IMR-90 (cell line): ENCODE measurements around the gene S100A3. TPM values are rescaled to one million over a fixed set of nuclear protein-coding genes. Genes with fewer than 3 reads are reported as not detected.
"Not testable (repeated sequence)": the region's sequence is repeated elsewhere in the genome, so short reads cannot be mapped to it uniquely, and the experiment has no call there.

ENCODE experiments used
- ATAC-seq: fragments of 200-7000 bp; cut with Tn5 transposase; 2 replicates; pipeline ENCODE4 v1.9.1; 2020; ENCODE audit warnings: low read depth, mild to moderate bottlenecking, moderate library complexity
- BruUV-seq: library from RNA; stranded (reverse); fragments of 400-500 nt; replicated peaks from 2 replicates; lab custom pipeline; 2021; lab: Mats Ljungman, UMichigan
- CTCF ChIA-PET: fragments of 300-600 bp; formaldehyde crosslinking; extraction: SDS; loops from one replicate; lab custom pipeline; 2021; ENCODE audit warnings: antibody characterized with exemption; lab: Yijun Ruan, JAX
- POLR2A ChIA-PET: fragments of 300-600 bp; sonication (Branson Sonifier 250); formaldehyde crosslinking; loops from one replicate; lab custom pipeline; 2022; ENCODE audit warnings: antibody characterized with exemption; ENCODE audit not compliant: unreplicated experiment; lab: Charles Lee
- DNase-seq: peaks from one replicate; pipeline ENCODE4 v3.0.0; 2013
- H2AFZ ChIP-seq: replicated peaks from 2 replicates; pipeline ENCODE3; 2013; ENCODE audit warnings: low read length, mild to moderate bottlenecking; ENCODE audit not compliant: poor library complexity
- H2AK5ac ChIP-seq: 2 replicates; pipeline ENCODE4 v1.6.1; 2013; ENCODE audit warnings: low read depth, low read length, inconsistent platforms
- H2AK9ac ChIP-seq: replicated peaks from 2 replicates; pipeline ENCODE3; 2013; ENCODE audit warnings: mild to moderate bottlenecking, low read depth, low read length, moderate library complexity; ENCODE audit not compliant: poor library complexity
- H2BK120ac ChIP-seq: 2 replicates; pipeline ENCODE4 v1.6.1; 2013; ENCODE audit warnings: low read depth, low read length, inconsistent platforms
- H2BK15ac ChIP-seq: 3 replicates; pipeline ENCODE4 v1.6.1; 2013; ENCODE audit warnings: low read depth, low read length, inconsistent platforms
- H2BK20ac ChIP-seq: 2 replicates; pipeline ENCODE4 v1.6.1; 2013; ENCODE audit warnings: low read depth, mild to moderate bottlenecking, inconsistent platforms, low read length, moderate library complexity
- H2BK5ac ChIP-seq: 2 replicates; pipeline ENCODE4 v1.6.1; 2013; ENCODE audit warnings: mild to moderate bottlenecking, low read depth, low read length, inconsistent platforms; ENCODE audit not compliant: poor library complexity, severe bottlenecking
- H3K14ac ChIP-seq: replicated peaks from 2 replicates; pipeline ENCODE4 v1.6.1; 2013; ENCODE audit warnings: low read depth, low read length, inconsistent platforms
- H3K18ac ChIP-seq: 2 replicates; pipeline ENCODE4 v1.6.1; 2013; ENCODE audit warnings: low read depth, low read length, control low read depth
- H3K23ac ChIP-seq: 2 replicates; pipeline ENCODE4 v1.6.1; 2013; ENCODE audit warnings: low read depth, low read length, inconsistent platforms
- H3K27ac ChIP-seq: 2 replicates; pipeline ENCODE4 v1.5.1; 2013; ENCODE audit warnings: mild to moderate bottlenecking, control low read depth, low read length; ENCODE audit not compliant: insufficient read depth
- H3K27me3 ChIP-seq: 2 replicates; pipeline ENCODE4 v1.6.1; 2013; ENCODE audit warnings: low read length; ENCODE audit not compliant: control insufficient read depth, insufficient read depth
- H3K36me3 ChIP-seq: 2 replicates; pipeline ENCODE4 v1.6.1; 2013; ENCODE audit warnings: low read length, mixed read lengths; ENCODE audit not compliant: control insufficient read depth, insufficient read depth
- H3K4ac ChIP-seq: 2 replicates; pipeline ENCODE4 v1.6.1; 2013; ENCODE audit warnings: low read depth, low read length, inconsistent platforms
- H3K4me1 ChIP-seq: 2 replicates; pipeline ENCODE4 v1.6.1; 2013; ENCODE audit warnings: low read length, mixed read lengths; ENCODE audit not compliant: control insufficient read depth, insufficient read depth
- H3K4me2 ChIP-seq: 2 replicates; pipeline ENCODE4 v1.6.1; 2013; ENCODE audit warnings: low read depth, mild to moderate bottlenecking, control low read depth, low read length, moderate library complexity
- H3K4me3 ChIP-seq: 2 replicates; pipeline ENCODE4 v1.5.1; 2013; ENCODE audit warnings: low read depth, mild to moderate bottlenecking, control low read depth, low read length, moderate library complexity; ENCODE audit not compliant: insufficient read depth
- H3K56ac ChIP-seq: 2 replicates; pipeline ENCODE4 v1.6.1; 2013; ENCODE audit warnings: low read length, inconsistent platforms; ENCODE audit not compliant: insufficient read depth; ENCODE audit errors: extremely low read depth
- H3K79me1 ChIP-seq, 2 experiments: 2 replicates each; pipeline ENCODE4 v1.6.1; 2013; ENCODE audit warnings: low read length in 2 of 2, inconsistent platforms in 1 of 2, low read depth in 1 of 2
- H3K9ac ChIP-seq: 2 replicates; pipeline ENCODE4 v1.6.1; 2013; ENCODE audit warnings: low read depth, low read length, control low read depth
- H3K9me1 ChIP-seq: 2 replicates; pipeline ENCODE4 v1.6.1; 2013; ENCODE audit warnings: low read length, inconsistent platforms; ENCODE audit not compliant: insufficient read depth
- H3K9me3 ChIP-seq: 2 replicates; pipeline ENCODE4 v1.6.1; 2013; ENCODE audit warnings: low read length; ENCODE audit not compliant: control insufficient read depth, insufficient read depth
- H4K20me1 ChIP-seq: 2 replicates; pipeline ENCODE4 v1.6.1; 2013; ENCODE audit warnings: low read length, inconsistent platforms; ENCODE audit not compliant: insufficient read depth
- H4K5ac ChIP-seq: 2 replicates; pipeline ENCODE4 v1.6.1; 2013; ENCODE audit warnings: mild to moderate bottlenecking, low read depth, low read length, control low read depth
- H4K8ac ChIP-seq, 2 experiments: 2 replicates each; pipeline ENCODE4 v1.6.1; 2013; ENCODE audit warnings: low read depth in 2 of 2, low read length in 2 of 2, control low read depth in 1 of 2, inconsistent platforms in 1 of 2
- H4K91ac ChIP-seq: 2 replicates; pipeline ENCODE4 v1.6.1; 2013; ENCODE audit warnings: low read depth, low read length, inconsistent platforms; ENCODE audit not compliant: insufficient read depth
- WGBS, 2 experiments: methylation state at CpG; one replicate each; pipeline versions ENCODE4 v1.1.5 to v1.1.7; 2013; ENCODE audit warnings: missing lambda C conversion rate in 2 of 2; ENCODE audit not compliant: insufficient read length in 1 of 2; ENCODE audit errors: extremely low coverage in 2 of 2; 5-methylcytosine and 5-hydroxymethylcytosine counted together
- dilution Hi-C: fragments of 300-500 bp; cut with HindIII; formaldehyde crosslinking; loops from one replicate; pipeline ENCODE4 v1.14.3; 2018; ENCODE audit warnings: low sequenced_read_pairs; ENCODE audit not compliant: unreplicated experiment
- in situ Hi-C: fragments of 300-500 bp; cut with MboI; formaldehyde crosslinking; loops from 3 replicates; pipeline ENCODE4 v1.14.3; 2019; ENCODE audit warnings: low sequenced_read_pairs, inconsistent platforms, mixed read lengths
- intact Hi-C: fragments of 100-400 bp; cut with micrococcal nuclease; formaldehyde crosslinking; loops from 2 replicates; pipeline ENCODE4 v1.10.0; 2022
- polyA plus RNA-seq, 3 experiments: library from polyadenylated mRNA; depleted of rRNA; stranded (reverse); fragments of >200 nt; gene quantifications; 2 replicates each; pipeline ENCODE4 v1.2.3, GENCODE V29; 2012; ENCODE audit warnings: low replicate concordance in 1 of 3
- total RNA-seq: library from RNA; depleted of rRNA; stranded (reverse); fragments of >200 nt; gene quantifications from 2 replicates; pipeline ENCODE4 v1.2.3, GENCODE V29; 2012

The S100A3 gene
- total and polyA plus RNA-seq, 2 of the 4 experiments (the other 2 are of a cell fraction): 2.9 to 4.5 TPM

DNA sequence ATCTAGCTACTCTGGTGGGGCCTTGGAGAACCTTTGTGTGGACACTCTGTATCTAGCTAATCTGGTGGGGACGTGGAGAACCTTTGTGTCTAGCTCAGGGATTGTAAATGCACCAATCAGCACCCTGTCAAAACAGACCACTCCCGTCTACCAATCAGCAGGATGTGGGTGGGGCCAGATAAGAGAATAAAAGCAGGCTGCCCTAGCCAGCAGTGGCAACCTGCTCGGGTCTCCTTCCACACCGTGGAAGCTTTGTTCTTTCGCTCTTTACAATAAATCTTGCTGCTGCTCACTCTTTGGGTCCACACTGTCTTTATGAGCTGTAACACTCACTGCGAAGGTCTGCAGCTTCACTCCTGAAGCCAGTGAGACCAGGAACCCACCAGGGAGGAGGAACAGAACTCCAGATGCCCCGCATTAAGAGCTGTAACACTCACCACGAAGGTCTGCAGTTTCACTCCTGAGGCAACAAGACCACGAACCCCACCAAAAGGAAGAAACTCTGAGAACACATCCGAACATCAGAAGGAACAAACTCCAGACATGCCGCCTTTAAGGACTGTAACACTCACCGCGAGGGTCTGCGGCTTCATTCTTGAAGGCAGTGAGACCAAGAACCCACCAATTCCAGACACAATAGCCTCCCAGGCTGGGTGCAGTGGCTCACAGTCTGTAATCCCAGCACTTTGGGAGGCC is 26.6 kb downstream of the S100A3 start:
- BruUV-seq, POLR2A ChIA-PET: not testable (repeated sequence)

DNA sequence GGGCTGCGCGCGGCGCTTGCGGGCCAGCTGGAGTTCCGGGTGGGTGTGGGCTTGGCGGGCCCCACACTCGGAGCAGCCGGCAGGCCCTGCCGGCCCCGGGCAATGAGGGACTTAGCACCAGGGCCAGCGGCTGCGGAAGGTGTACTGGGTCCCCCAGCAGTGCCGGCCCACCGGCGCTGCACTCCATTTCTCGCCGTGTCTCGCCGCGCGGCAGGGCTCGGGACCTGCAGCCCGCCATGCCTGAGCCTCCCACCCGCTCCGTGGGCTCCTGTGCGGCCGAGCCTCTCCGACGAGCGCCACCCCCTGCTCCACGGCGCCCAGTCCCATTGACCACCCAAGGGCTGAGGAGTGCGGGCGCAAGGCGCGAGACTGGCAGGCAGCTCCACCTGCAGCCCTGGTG is 27.2 kb downstream of the S100A3 start:
- BruUV-seq, H3K27me3 ChIP-seq, H2BK120ac ChIP-seq, H4K5ac ChIP-seq, H2BK20ac ChIP-seq, DNase-seq, H3K36me3 ChIP-seq, H3K56ac ChIP-seq, in situ Hi-C loops, H3K4me3 ChIP-seq, H2BK15ac ChIP-seq, ATAC-seq, H3K14ac ChIP-seq, H4K8ac ChIP-seq, intact Hi-C loops, H2AK9ac ChIP-seq, POLR2A ChIA-PET, H3K23ac ChIP-seq, H3K4me2 ChIP-seq, H3K18ac ChIP-seq, H2BK5ac ChIP-seq, H2AK5ac ChIP-seq, H2AFZ ChIP-seq, H3K9me3 ChIP-seq, dilution Hi-C loops, H3K9ac ChIP-seq, H3K79me1 ChIP-seq, H4K20me1 ChIP-seq, H3K27ac ChIP-seq, H4K91ac ChIP-seq, H3K4ac ChIP-seq: not testable (repeated sequence)
- Histone ChIP-seq H3K9me1 (0 out of 2 replicates have a peak, but pooled peaks cover 10% of the 10 kb centered on the region), H3K4me1 (peaks cover 10% of the 10 kb centered on the region)
- WGBS, 2 experiments: 95% methylated on average over 4 of the region's 37 CpGs; no CpG with 5 or more reads in 1 of the 2 experiments
- CTCF ChIA-PET: interaction anchor here (0.6 to 2.3 kb wide), 2 partner anchors 11 to 34 kb away, joined by 5 to 8 read pairs; no protein-coding TSS in a partner anchor

More for the DNA sequence above, 26.6 kb downstream of the S100A3 start:
- H3K79me1 ChIP-seq, H4K91ac ChIP-seq, H4K5ac ChIP-seq, ATAC-seq, H3K4me2 ChIP-seq, H3K4ac ChIP-seq, H3K18ac ChIP-seq, intact Hi-C loops, dilution Hi-C loops, CTCF ChIA-PET, H3K27me3 ChIP-seq, in situ Hi-C loops, H2BK120ac ChIP-seq, DNase-seq, H2AFZ ChIP-seq, H3K4me3 ChIP-seq, H2BK20ac ChIP-seq, H4K20me1 ChIP-seq, H2AK9ac ChIP-seq, H4K8ac ChIP-seq, H3K27ac ChIP-seq, H3K56ac ChIP-seq, H2BK5ac ChIP-seq, H3K14ac ChIP-seq, H2AK5ac ChIP-seq, H3K23ac ChIP-seq, H3K9ac ChIP-seq, H3K9me3 ChIP-seq, H2BK15ac ChIP-seq, H3K36me3 ChIP-seq: not testable (repeated sequence)
- H3K9me1 ChIP-seq: 0 out of 2 replicates have a peak, but pooled peaks cover 10% of the 10 kb centered on the region
- H3K4me1 ChIP-seq: peaks cover 14% of the 10 kb centered on the region
- WGBS, 2 experiments: 85% methylated on average over 5 of the region's 14 CpGs; no CpG with 5 or more reads in 1 of the 2 experiments
